GM10847 (cell line): Measurements from ENCODE around the gene LDLRAD3.

ENCODE experiments used
- POLR2A ChIP-seq: IDR thresholded peaks from 2 replicates; pipeline ENCODE4 v1.6.1; 2011; ENCODE audit not compliant: insufficient read length; ENCODE audit errors: extremely low read depth

The LDLRAD3 gene

DNA sequence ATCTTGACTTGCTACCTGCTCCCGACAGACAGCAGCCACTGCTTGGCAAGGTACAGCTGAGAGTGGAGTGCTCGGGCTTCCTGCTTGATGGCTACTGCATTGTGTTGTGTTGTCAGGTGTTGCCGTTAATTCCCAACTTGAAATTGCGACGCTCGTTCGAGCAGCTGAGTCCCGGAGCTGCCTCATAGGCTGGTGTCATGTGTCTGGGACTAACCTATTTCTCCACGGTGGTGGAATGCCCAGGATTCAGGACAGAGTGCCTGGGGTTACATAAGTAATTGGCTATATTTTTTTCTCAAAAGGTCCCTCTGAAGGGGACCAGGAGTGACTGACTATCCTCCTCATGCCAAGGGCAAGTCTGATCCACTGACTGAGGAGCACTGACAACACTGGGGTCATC is 326.8 kb downstream of the LDLRAD3 start:
- no peak for TF ChIP-seq POLR2A

DNA sequence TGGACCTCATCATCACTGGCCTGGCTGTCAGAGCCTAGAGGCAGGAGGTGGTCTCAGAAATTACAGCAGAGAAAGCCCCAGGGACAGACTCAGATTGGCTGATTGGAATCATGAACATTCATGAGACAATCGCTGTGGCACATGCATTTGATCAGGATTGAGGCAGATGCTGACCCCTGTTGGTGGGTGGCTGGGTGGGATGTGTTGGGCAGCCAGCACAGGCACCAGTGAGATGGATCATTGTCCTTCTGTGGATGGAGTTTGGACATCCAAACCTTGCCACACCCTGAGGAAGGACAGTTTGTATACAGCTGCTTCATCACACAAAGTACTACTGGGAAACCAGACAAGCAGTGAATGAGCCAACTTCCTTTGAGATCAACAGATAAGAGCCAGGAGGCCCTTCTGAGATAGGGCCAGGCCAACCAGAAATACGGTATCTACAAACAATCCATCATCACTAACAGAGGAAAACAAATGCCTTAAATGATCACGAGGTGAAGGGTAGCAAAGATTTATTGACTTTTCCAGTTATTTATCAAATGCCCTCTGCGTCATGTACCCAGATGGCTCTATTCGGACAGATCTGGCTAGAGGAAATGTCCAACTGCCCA is 328.0 kb downstream of the LDLRAD3 start:
- TF ChIP-seq POLR2A = no peak

DNA sequence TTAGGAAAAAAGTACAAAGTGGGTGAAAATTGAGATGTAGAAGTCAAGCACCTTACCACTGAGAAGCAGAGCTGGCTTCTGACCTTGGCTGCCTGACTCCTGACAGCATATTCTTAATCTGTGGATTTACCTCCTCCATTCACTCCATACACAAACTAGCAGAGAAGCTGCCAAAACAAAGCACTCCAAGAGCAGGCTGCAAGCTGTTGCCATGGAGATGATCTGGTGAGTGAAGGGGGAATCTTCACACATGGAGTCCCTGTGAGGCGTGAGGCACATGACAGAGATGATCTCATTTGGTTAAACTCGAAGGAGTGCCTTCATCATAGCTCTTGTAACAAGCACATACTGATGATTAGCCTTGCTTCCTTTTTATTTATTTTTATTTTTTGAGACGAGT is 329.2 kb downstream of the LDLRAD3 start:
- TF ChIP-seq POLR2A = no peak

DNA sequence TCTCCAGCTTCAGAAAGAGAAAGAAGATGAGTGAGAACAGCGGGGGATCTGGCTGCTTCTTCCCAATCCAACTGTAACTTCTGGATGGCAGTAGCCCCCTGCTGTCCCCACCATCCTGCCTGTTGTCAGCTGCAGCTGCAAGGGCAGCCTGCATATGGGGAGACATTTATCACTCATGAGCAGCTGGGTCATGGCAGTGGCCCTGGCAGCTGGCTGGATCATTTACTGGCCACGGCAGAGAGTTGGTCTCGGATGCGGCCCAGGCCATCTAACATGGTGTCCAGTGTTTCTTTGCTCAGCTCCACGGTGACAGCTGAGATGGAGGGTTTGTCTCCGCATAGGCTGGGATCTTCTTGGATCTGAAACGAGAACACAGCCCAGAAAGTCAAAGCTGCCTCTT is 330.6 kb downstream of the LDLRAD3 start:
- TF ChIP-seq POLR2A = no peak

DNA sequence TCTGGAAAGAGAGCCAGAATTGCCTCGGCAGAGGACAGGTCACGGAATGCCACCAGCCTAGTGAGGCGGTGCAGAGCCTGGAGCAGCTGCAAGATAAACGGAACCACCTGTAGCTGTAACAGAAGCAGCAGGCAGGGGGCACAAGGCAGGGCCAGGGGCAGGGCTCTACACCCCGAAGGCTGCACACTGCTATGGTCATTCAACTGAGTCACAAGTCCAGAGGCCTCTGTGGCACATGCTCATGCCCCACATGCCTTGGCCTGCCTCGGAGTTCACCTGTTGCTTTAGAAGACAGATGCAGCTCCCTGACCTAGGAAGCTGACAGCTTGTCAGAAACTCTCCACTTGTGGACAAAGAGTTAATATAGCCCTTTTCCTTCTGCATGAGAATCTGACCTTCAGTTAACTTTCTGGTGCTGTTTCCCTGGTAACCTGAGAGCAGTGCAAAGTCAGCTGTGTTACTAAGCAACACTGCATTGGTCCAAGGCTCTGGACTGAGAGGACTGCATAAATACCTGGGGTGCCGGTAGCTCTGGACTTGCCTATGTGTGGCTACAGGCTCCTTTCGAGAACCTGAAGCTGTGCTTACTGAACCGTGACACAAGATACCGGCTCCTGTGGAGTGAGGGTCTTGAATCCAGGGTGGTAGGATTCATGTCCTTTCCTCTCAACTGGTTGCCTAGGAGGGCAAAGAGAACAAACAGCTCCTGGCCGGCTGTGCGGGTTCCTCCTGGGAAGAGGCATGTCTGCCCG is 334.8 kb downstream of the LDLRAD3 start:
- TF ChIP-seq POLR2A = no peak

DNA sequence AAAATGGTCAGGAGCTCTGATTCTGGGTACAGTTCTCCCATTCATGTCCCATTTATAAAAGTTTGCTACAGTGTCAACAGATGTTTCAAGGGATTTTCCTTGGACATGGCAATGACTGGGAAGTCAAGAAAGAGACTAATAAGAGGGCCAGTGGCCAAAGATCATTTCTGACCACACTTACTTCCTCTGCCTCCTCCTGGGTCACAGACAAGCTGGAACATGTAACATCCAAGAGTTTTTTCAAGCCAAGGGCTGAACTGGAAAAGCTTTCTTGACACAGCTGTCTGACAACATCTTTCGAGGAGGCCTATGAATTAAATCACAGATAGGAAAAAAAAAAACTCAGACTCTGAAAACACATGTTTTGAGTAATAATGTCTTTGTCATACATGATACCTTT is 336.7 kb downstream of the LDLRAD3 start:
- no peak for TF ChIP-seq POLR2A
